DOHH2 (cell line): ENCODE results near the gene LRRC4C.

Source experiments
- H3F3A ChIP-seq: fragments of 200-600 bp; sonication (generic), shearing (Covaris generic); 2 replicates; pipeline ENCODE4 v1.6.0; 2016; ENCODE audit warnings: antibody characterized with exemption, mild to moderate bottlenecking; ENCODE audit not compliant: control insufficient read depth, insufficient read depth
- H3K27ac ChIP-seq: fragments of 200-600 bp; sonication (generic); 2 replicates; pipeline ENCODE4 v1.5.1; 2014; ENCODE audit warnings: low read depth, mild to moderate bottlenecking, low read length, moderate library complexity
- H3K27me3 ChIP-seq: fragments of 200-600 bp; sonication (generic); 2 replicates; pipeline ENCODE4 v1.6.1; 2014; ENCODE audit warnings: mild to moderate bottlenecking, low read length, mixed read lengths; ENCODE audit not compliant: control insufficient read depth
- H3K36me3 ChIP-seq: fragments of 200-600 bp; sonication (generic); 2 replicates; pipeline ENCODE4 v1.6.1; 2014; ENCODE audit warnings: mild to moderate bottlenecking, low read length, moderate library complexity, mixed read lengths; ENCODE audit not compliant: control insufficient read depth
- H3K4me1 ChIP-seq: fragments of 200-600 bp; sonication (generic); 2 replicates; pipeline ENCODE4 v1.6.1; 2014; ENCODE audit warnings: mild to moderate bottlenecking, low read length, mixed read lengths; ENCODE audit not compliant: control insufficient read depth
- H3K4me2 ChIP-seq: fragments of 200-600 bp; sonication (generic); 2 replicates; pipeline ENCODE4 v1.6.0; 2014; ENCODE audit warnings: mild to moderate bottlenecking, low read length, moderate library complexity
- H3K4me3 ChIP-seq: fragments of 200-600 bp; sonication (generic); 2 replicates; pipeline ENCODE4 v1.5.1; 2014; ENCODE audit warnings: mild to moderate bottlenecking, low read length, mixed read lengths
- H3K79me2 ChIP-seq: fragments of 200-600 bp; sonication (generic); 2 replicates; pipeline ENCODE4 v1.6.1; 2014; ENCODE audit warnings: mild to moderate bottlenecking, low read length, mixed read lengths; ENCODE audit not compliant: control insufficient read depth
- H3K9me2 ChIP-seq: fragments of 200-600 bp; sonication (generic); replicated peaks from 2 replicates; pipeline ENCODE4 v1.6.1; 2014; ENCODE audit warnings: mild to moderate bottlenecking, low read length, mixed read lengths; ENCODE audit not compliant: control insufficient read depth
- H3K9me3 ChIP-seq: fragments of 200-600 bp; sonication (generic); 2 replicates; pipeline ENCODE4 v1.6.1; 2014; ENCODE audit warnings: antibody characterized with exemption, low read length, mixed read lengths; ENCODE audit not compliant: control insufficient read depth, insufficient read depth
- H4K20me1 ChIP-seq: fragments of 200-600 bp; sonication (generic); 2 replicates; pipeline ENCODE4 v1.6.0; 2014; ENCODE audit warnings: low read depth, mild to moderate bottlenecking, antibody characterized with exemption, low read length, moderate library complexity; ENCODE audit not compliant: control insufficient read depth, insufficient read depth
- CTCF ChIP-seq: fragments of 200-600 bp; sonication (generic); IDR thresholded peaks from one replicate; pipeline ENCODE4 v1.5.1; 2014; ENCODE audit warnings: antibody characterized with exemption, mild to moderate bottlenecking, low read depth, low read length; ENCODE audit not compliant: poor library complexity, severe bottlenecking
- EZH2phosphoT487 ChIP-seq: fragments of 200-600 bp; sonication (generic); IDR thresholded peaks from 2 replicates; pipeline ENCODE4 v1.6.1; 2017; ENCODE audit warnings: borderline replicate concordance, mild to moderate bottlenecking, antibody characterized with exemption, low read length, moderate library complexity, mixed read lengths

LRRC4C gene

GRCh38 chr11:41404109-41404508, 55.3 kb downstream of the LRRC4C start:
- Histone ChIP-seq H3K27ac (no peak overlapping the region), H3K4me2 (no peak overlapping the region), H3K27me3 (no peaks in the 10 kb centered on the region), H3K4me3 (no peak overlapping the region), H3K79me2 (no peaks in the 10 kb centered on the region), H3K4me1 (no peaks in the 10 kb centered on the region), H3K9me3 (no peaks in the 10 kb centered on the region), H3K9me2 (no peaks in the 10 kb centered on the region), H3F3A (no peaks in the 10 kb centered on the region), H4K20me1 (no peaks in the 10 kb centered on the region), H3K36me3 (no peaks in the 10 kb centered on the region)
- TF ChIP-seq CTCF (no peak), EZH2phosphoT487 (no peak)

- TF ChIP-seq CTCF (no peak), EZH2phosphoT487 (no peak)
- no peaks in the 10 kb centered on the region for H3F3A ChIP-seq
- no peaks in the 10 kb centered on the region for H3K79me2 ChIP-seq
- no peak overlapping the region for H3K4me2 ChIP-seq
- no peaks in the 10 kb centered on the region for H3K4me1 ChIP-seq
- H3K4me3 ChIP-seq = no peak overlapping the region
- H3K9me2 ChIP-seq = no peaks in the 10 kb centered on the region
- H3K36me3 ChIP-seq = no peaks in the 10 kb centered on the region
- H3K27me3 ChIP-seq = no peaks in the 10 kb centered on the region
- H4K20me1 ChIP-seq = no peaks in the 10 kb centered on the region
- H3K27ac ChIP-seq = no peak overlapping the region
- no peaks in the 10 kb centered on the region for H3K9me3 ChIP-seq
These were observed 56.0 kb downstream of the LRRC4C start for GRCh38 chr11:41403458-41403857.

GRCh38 chr11:41400819-41401382, 58.6 kb downstream of the LRRC4C start:
- Histone ChIP-seq H3K4me3 (no peak overlapping the region), H3K79me2 (no peaks in the 10 kb centered on the region), H3K4me2 (no peak overlapping the region), H3K36me3 (no peaks in the 10 kb centered on the region), H3K4me1 (no peaks in the 10 kb centered on the region), H3K27me3 (no peaks in the 10 kb centered on the region), H3K9me2 (no peaks in the 10 kb centered on the region), H4K20me1 (no peaks in the 10 kb centered on the region), H3K9me3 (no peaks in the 10 kb centered on the region), H3K27ac (no peak overlapping the region), H3F3A (no peaks in the 10 kb centered on the region)
- TF ChIP-seq CTCF (no peak), EZH2phosphoT487 (no peak)

- no peaks in the 10 kb centered on the region for H3K27me3 ChIP-seq
- no peak overlapping the region for H3K27ac ChIP-seq
- no peaks in the 10 kb centered on the region for H4K20me1 ChIP-seq
- H3K9me2 ChIP-seq = no peaks in the 10 kb centered on the region
- TF ChIP-seq CTCF (no peak), EZH2phosphoT487 (no peak)
- no peaks in the 10 kb centered on the region for H3K9me3 ChIP-seq
- H3K4me1 ChIP-seq = no peaks in the 10 kb centered on the region
- no peaks in the 10 kb centered on the region for H3K79me2 ChIP-seq
- H3K4me2 ChIP-seq = no peak overlapping the region
- H3K36me3 ChIP-seq = no peaks in the 10 kb centered on the region
- H3F3A ChIP-seq = no peaks in the 10 kb centered on the region
- no peak overlapping the region for H3K4me3 ChIP-seq
These were observed 59.3 kb downstream of the LRRC4C start for GRCh38 chr11:41400124-41400523.
